GM19328 (cell line): ENCODE results near the gene THRB.
"Not testable (repeated sequence)": the region's sequence is repeated elsewhere in the genome, so short reads cannot be mapped to it uniquely, and the experiment has no call there.

Source experiments
- ATAC-seq: cut with Tn5 transposase; IDR thresholded peaks from one replicate; pipeline ENCODE4 v1.9.1; 2021; ENCODE audit warnings: mild to moderate bottlenecking, moderate library complexity; ENCODE audit not compliant: unreplicated experiment

THRB gene

GRCh38 chr3:24410860-24411259 lies 83.8 kb downstream of the THRB start:
- no peak for ATAC-seq

GRCh38 chr3:24407980-24408680 lies 86.5 kb downstream of the THRB start:
- ATAC-seq = no peak

- ATAC-seq = no peak
Observed at GRCh38 chr3:24406900-24407299, 87.8 kb downstream of the THRB start.

GRCh38 chr3:24405057-24405456 lies 89.6 kb downstream of the THRB start:
- ATAC-seq = no peak

GRCh38 chr3:24401811-24402185 lies 92.9 kb downstream of the THRB start:
- no peak for ATAC-seq

GRCh38 chr3:24401090-24401810 lies 93.4 kb downstream of the THRB start:
- no peak for ATAC-seq

DNA sequence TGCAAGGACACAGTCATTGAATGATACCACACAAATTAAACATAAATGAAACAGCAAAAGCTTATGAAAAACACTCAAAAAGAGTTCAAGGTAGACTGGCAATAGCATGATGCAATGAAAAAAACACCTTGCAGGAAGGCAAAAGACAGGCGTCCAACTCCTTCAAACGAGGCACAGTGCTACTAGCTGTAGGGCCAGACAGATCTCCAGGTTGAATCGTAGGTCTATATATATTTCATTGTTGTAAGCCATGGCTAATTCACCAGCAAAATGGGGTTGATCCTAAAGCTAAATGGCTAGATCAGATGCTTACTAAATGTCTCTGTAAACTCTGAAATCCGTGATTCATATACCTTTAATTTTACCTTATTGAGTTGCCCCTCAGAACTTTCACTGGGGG lies 94.2 kb downstream of the THRB start:
- ATAC-seq = no peak

GRCh38 chr3:24400015-24400414 lies 94.6 kb downstream of the THRB start:
- ATAC-seq = no peak

GRCh38 chr3:24399614-24400013 lies 95.0 kb downstream of the THRB start:
- ATAC-seq = no peak

DNA sequence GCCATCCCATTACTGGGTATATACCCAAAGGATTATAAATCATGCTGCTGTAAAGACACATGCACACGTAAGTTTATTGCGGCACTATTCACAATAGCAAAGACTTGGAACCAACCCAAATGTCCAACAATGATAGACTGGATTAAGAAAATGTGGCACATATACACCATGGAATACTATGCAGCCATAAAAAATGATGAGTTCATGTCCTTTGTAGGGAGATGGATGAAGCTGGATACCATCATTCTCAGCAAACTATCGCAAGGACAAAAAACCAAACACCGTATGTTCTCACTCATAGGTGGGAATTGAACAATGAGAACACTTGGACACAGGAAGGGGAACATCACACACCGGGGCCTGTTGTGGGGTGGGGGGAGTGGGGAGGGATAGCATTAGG lies 95.9 kb downstream of the THRB start:
- not testable (repeated sequence) for ATAC-seq

- no peak for ATAC-seq
Observed at GRCh38 chr3:24396338-24396737, 98.3 kb downstream of the THRB start.

- no peak for ATAC-seq
Observed at GRCh38 chr3:24394754-24395153, 99.9 kb downstream of the THRB start.

- ATAC-seq = no peak
Observed at GRCh38 chr3:24393316-24393715, 101.3 kb downstream of the THRB start.

DNA sequence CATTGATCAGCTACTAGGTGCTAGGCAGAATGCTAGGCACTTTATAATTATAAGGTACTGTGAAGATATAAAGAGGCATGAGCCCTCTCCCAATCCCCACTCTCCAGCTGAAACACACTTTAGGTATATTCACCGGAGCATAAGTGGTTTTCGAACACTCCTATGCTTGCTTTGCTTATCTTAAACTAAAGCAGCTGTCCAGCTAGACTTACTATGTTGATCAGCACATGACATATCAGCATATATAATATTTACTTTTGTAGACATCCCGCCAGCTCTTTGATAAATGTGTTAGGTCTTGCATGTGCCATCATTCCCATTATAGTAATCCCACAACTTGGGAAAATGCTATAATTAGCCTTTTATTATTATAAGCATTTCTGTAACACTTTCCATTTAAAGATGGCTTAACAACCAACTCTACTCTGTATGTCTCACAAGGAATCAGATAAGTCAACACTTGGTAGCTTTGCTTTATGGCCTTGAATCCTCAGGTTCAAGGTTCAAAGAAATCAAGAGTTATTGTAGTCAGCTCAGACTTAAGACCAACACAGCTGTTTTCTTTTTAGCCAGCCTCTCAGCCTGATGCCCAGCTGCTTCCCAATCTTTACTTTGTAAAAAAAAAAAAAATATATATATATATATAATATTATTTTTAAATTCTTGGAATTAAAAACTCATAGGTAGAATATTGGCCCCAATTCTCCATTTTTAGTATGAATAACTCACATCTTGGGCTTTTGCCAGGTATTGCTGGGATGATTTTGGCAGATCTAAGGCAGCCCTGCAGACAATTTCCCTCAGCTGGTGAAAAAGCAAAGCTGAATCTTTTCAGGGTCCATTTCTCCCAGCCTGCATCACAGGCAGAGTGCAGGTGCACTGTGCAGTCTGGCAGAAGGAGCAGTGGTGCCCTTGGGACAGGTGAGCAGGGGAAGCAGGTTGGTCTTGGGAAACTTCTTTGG lies 104.2 kb downstream of the THRB start:
- ATAC-seq = no peak

- ATAC-seq = no peak
Observed at GRCh38 chr3:24389108-24390090, 105.3 kb downstream of the THRB start.

GRCh38 chr3:24388611-24389010 lies 106.0 kb downstream of the THRB start:
- ATAC-seq = no peak

- no peak for ATAC-seq
Observed at GRCh38 chr3:24388159-24388558, 106.5 kb downstream of the THRB start.

DNA sequence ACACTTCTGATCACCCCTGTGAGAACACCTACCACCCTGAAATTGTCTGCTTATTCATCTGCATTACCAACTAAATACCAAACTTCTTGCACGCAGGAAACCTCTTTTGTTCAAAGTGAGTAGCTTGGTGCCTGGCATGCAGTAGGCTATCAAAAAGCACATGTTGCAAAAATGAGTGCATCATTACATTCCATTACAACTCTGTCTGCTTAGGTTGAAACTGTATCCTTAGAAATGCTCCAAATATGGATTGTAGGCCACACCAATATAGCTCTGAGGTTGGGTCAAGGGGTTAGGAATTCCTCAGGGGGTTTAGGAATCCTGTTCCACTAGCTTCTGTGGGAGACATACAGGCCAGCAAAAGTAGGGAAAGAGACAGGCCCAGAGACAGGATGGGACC lies 107.2 kb downstream of the THRB start:
- ATAC-seq = no peak

GRCh38 chr3:24387000-24387399 lies 107.7 kb downstream of the THRB start:
- ATAC-seq = no peak

DNA sequence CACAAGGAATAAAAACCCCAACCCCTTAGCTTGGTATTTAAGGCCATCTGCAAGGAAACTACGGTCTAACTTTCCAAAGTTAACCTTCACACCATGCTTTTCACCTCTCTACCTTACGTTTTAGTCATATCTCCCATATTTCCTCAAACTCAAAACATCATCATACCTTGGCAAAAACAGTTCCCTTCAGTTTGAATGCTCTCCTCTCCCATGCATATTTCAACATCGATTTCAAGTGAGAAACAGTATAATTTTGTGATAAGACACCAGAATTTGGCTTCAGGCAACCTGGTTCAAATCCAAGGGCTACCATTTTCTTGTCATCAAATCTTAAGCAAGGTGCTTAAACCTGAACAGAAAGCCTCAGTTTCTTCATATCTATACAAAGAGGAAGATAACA lies 108.2 kb downstream of the THRB start:
- ATAC-seq = no peak
